Neural crest cell (in vitro differentiated cells): ENCODE data around the gene BPIFB1. TPM values are rescaled to one million over a fixed set of nuclear protein-coding genes. Genes with fewer than 3 reads are reported as not detected.

Source experiments
- DNase-seq: peaks from one replicate; pipeline ENCODE4 v3.0.0; 2021; ENCODE audit warnings: low read depth, mixed read lengths, low spot score
- H3K27ac Mint-ChIP-seq: one replicate; pipeline ENCODE4 v1.8.0; 2021; ENCODE audit warnings: mild to moderate bottlenecking, mixed read lengths; ENCODE audit not compliant: unreplicated experiment
- H3K27me3 Mint-ChIP-seq: 2 replicates; pipeline ENCODE4 v1.8.0; 2021; ENCODE audit warnings: low read depth, mild to moderate bottlenecking, mixed read lengths
- H3K36me3 Mint-ChIP-seq: 2 replicates; pipeline ENCODE4 v1.8.0; 2021; ENCODE audit warnings: low read depth, mild to moderate bottlenecking, mixed read lengths
- H3K4me1 Mint-ChIP-seq: 2 replicates; pipeline ENCODE4 v1.8.0; 2021; ENCODE audit warnings: mixed read lengths
- H3K4me3 Mint-ChIP-seq: one replicate; pipeline ENCODE4 v1.8.0; 2021; ENCODE audit warnings: mild to moderate bottlenecking, mixed read lengths
- H3K9me3 Mint-ChIP-seq: 2 replicates; pipeline ENCODE4 v1.8.0; 2021; ENCODE audit warnings: mixed read lengths
- total RNA-seq: library from RNA; stranded (reverse); gene quantifications from 2 replicates; pipeline ENCODE4 v1.2.1, GENCODE V29; 2021
- TF ChIP-seq, protein P1 (sequence below): fragments of 200-600 bp; sonication (generic); conservative IDR thresholded peaks from 2 replicates; pipeline ENCODE4 v1.5.0; 2021; ENCODE audit warnings: antibody characterized with exemption, mild to moderate bottlenecking

BPIFB1 gene
- total RNA-seq, 1 donor from 2014 or later = not detected

GRCh38 chr20:33281550-33282146 is 1.4 kb upstream of the BPIFB1 start:
- H3K9me3 Mint-ChIP-seq = no peaks in the 10 kb centered on the region
- TF ChIP-seq, protein P1, sequence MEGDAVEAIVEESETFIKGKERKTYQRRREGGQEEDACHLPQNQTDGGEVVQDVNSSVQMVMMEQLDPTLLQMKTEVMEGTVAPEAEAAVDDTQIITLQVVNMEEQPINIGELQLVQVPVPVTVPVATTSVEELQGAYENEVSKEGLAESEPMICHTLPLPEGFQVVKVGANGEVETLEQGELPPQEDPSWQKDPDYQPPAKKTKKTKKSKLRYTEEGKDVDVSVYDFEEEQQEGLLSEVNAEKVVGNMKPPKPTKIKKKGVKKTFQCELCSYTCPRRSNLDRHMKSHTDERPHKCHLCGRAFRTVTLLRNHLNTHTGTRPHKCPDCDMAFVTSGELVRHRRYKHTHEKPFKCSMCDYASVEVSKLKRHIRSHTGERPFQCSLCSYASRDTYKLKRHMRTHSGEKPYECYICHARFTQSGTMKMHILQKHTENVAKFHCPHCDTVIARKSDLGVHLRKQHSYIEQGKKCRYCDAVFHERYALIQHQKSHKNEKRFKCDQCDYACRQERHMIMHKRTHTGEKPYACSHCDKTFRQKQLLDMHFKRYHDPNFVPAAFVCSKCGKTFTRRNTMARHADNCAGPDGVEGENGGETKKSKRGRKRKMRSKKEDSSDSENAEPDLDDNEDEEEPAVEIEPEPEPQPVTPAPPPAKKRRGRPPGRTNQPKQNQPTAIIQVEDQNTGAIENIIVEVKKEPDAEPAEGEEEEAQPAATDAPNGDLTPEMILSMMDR = no peak
- H3K4me1 Mint-ChIP-seq = peaks cover 8% of the 10 kb centered on the region
- H3K27me3 Mint-ChIP-seq = peaks cover 11% of the 10 kb centered on the region
- H3K36me3 Mint-ChIP-seq = no peaks in the 10 kb centered on the region
- no peak overlapping the region for H3K27ac Mint-ChIP-seq
- no peak overlapping the region for H3K4me3 Mint-ChIP-seq
- no peak for DNase-seq

- TF ChIP-seq, protein P1 = no peak
- Mint-ChIP-seq H3K4me1 (peaks cover 8% of the 10 kb centered on the region), H3K36me3 (no peaks in the 10 kb centered on the region), H3K27me3 (peaks cover 18% of the 10 kb centered on the region), H3K4me3 (no peak overlapping the region), H3K27ac (no peak overlapping the region), H3K9me3 (no peaks in the 10 kb centered on the region)
- no peak for DNase-seq
Observed at GRCh38 chr20:33282196-33282934, 649 bp upstream of the BPIFB1 start.

- H3K4me1 Mint-ChIP-seq = no peaks in the 10 kb centered on the region
- no peak for DNase-seq
- no peaks in the 10 kb centered on the region for H3K36me3 Mint-ChIP-seq
- no peak overlapping the region for H3K27ac Mint-ChIP-seq
- no peak overlapping the region for H3K4me3 Mint-ChIP-seq
- H3K27me3 Mint-ChIP-seq = peaks cover 28% of the 10 kb centered on the region
- no peaks in the 10 kb centered on the region for H3K9me3 Mint-ChIP-seq
- TF ChIP-seq, protein P1 = no peak
Observed at GRCh38 chr20:33284284-33284683, 1.3 kb downstream of the BPIFB1 start.

- Mint-ChIP-seq H3K4me1 (no peaks in the 10 kb centered on the region), H3K27me3 (peaks cover 32% of the 10 kb centered on the region), H3K4me3 (no peak overlapping the region), H3K36me3 (no peaks in the 10 kb centered on the region), H3K27ac (no peak overlapping the region), H3K9me3 (no peaks in the 10 kb centered on the region)
- TF ChIP-seq, protein P1 = no peak
- no peak for DNase-seq
Observed at GRCh38 chr20:33284937-33285336, 1.9 kb downstream of the BPIFB1 start.

- TF ChIP-seq, protein P1 = no peak
- Mint-ChIP-seq H3K4me3 (no peak overlapping the region), H3K27me3 (peaks cover 40% of the 10 kb centered on the region)
Observed at GRCh38 chr20:33285861-33286495, 3.0 kb downstream of the BPIFB1 start.

More at GRCh38 chr20:33285861-33286495, 3.0 kb downstream of the BPIFB1 start:
- H3K27ac Mint-ChIP-seq = no peak overlapping the region
- H3K4me1 Mint-ChIP-seq = no peaks in the 10 kb centered on the region
- DNase-seq = no peak
- no peaks in the 10 kb centered on the region for H3K9me3 Mint-ChIP-seq
- no peaks in the 10 kb centered on the region for H3K36me3 Mint-ChIP-seq
